CD4-positive, alpha-beta T cell (primary cell): ENCODE measurements around the gene RNF225. TPM values are rescaled to one million over a fixed set of nuclear protein-coding genes. Genes with fewer than 3 reads are reported as not detected.
A peak's percentile ranks its signal among the peaks of the same experiment; 100 is the strongest.

Experiments
- ATAC-seq: fragments of 200-7000 bp; cut with Tn5 transposase; one replicate; pipeline ENCODE4 v1.10.0; 2022; ENCODE audit warnings: mild to moderate bottlenecking; ENCODE audit not compliant: poor library complexity
- CTCF ChIA-PET: fragments of 350-600 bp; sonication (Branson Sonifier 250); formaldehyde crosslinking; loops from one replicate; lab custom pipeline; 2021; ENCODE audit warnings: antibody characterized with exemption, inconsistent platforms; lab: Charles Lee
- POLR2A ChIA-PET: fragments of 350-600 bp; sonication (Branson Sonifier 250); formaldehyde crosslinking; loops from one replicate; lab custom pipeline; 2021; ENCODE audit warnings: antibody characterized with exemption, inconsistent platforms; lab: Charles Lee
- DNase-seq, 14 experiments: peaks; one replicate each; pipeline ENCODE4 v3.0.0-alpha.2; 2013 to 2020; ENCODE audit warnings: mixed read lengths in 2 of 14
- H3K27ac ChIP-seq, 2 donors: one replicate each; pipeline versions ENCODE4 v1.5.1 to v1.7.0; 2013; ENCODE audit warnings: low read length in 2 of 2, low read depth in 1 of 2, mild to moderate bottlenecking in 1 of 2
- H3K27me3 ChIP-seq, 2 experiments: 1 replicate in 1 of 2; 2 replicates in 1 of 2; pipeline versions ENCODE4 v1.6.1 to v1.7.0; 2013; ENCODE audit warnings: low read length in 2 of 2, control low read depth in 1 of 2, mild to moderate bottlenecking in 1 of 2, moderate library complexity in 1 of 2; ENCODE audit not compliant: insufficient read depth in 2 of 2, control insufficient read depth in 1 of 2
- H3K36me3 ChIP-seq: one replicate; pipeline ENCODE4 v1.6.1; 2013; ENCODE audit warnings: low read length, control low read depth; ENCODE audit not compliant: insufficient read depth
- H3K4me1 ChIP-seq: one replicate; pipeline ENCODE4 v1.6.1; 2013; ENCODE audit warnings: low read length, control low read depth; ENCODE audit not compliant: insufficient read depth
- H3K4me3 ChIP-seq: one replicate; pipeline ENCODE4 v1.5.1; 2013; ENCODE audit warnings: mild to moderate bottlenecking, low read length, moderate library complexity
- H3K9me3 ChIP-seq, 2 experiments: 1 replicate in 1 of 2; 2 replicates in 1 of 2; pipeline versions ENCODE4 v1.6.1 to v1.7.0; 2013; ENCODE audit warnings: low read length in 2 of 2, mild to moderate bottlenecking in 2 of 2, control low read depth in 1 of 2, moderate library complexity in 1 of 2; ENCODE audit not compliant: control insufficient read depth in 1 of 2, insufficient read depth in 1 of 2
- H3K27ac Mint-ChIP-seq: one replicate; pipeline ENCODE4 v1.8.0; 2020; ENCODE audit warnings: mixed read lengths
- H3K27me3 Mint-ChIP-seq: one replicate; pipeline ENCODE4 v1.8.0; 2021; ENCODE audit warnings: mixed read lengths
- H3K36me3 Mint-ChIP-seq: one replicate; pipeline ENCODE4 v1.8.0; 2021; ENCODE audit warnings: low read depth, mixed read lengths
- H3K4me1 Mint-ChIP-seq: one replicate; pipeline ENCODE4 v1.8.0; 2021; ENCODE audit warnings: low read depth, mixed read lengths
- H3K4me3 Mint-ChIP-seq: one replicate; pipeline ENCODE4 v1.8.0; 2020; ENCODE audit warnings: mild to moderate bottlenecking, mixed read lengths
- H3K9me3 Mint-ChIP-seq: one replicate; pipeline ENCODE4 v1.8.0; 2020; ENCODE audit warnings: mixed read lengths
- intact Hi-C, 2 experiments: fragments of 100-400 bp; cut with DNase I in 1 of 2; cut with micrococcal nuclease in 1 of 2; formaldehyde crosslinking; loops; one replicate each; pipeline versions ENCODE4 v1.15.1 to v1.9.0; 2023 to 2025; cut with DNase I, micrococcal nuclease
- total RNA-seq, 174 experiments: library from RNA in 2 of 174; stranded (reverse) in 2 of 174; gene quantifications; one replicate each; pipeline ENCODE4 v1.2.3 and lab custom pipeline; 2021 to 2026
- TF ChIP-seq, protein P1 (sequence below): fragments of 200-600 bp; IDR thresholded peaks from one replicate; pipeline ENCODE4 v1.8.0; 2022; ENCODE audit warnings: antibody characterized with exemption, mild to moderate bottlenecking

Gene RNF225
- total RNA-seq, 2 experiments from 2014 or later, result 0.55 TPM; not detected in 1

DNA sequence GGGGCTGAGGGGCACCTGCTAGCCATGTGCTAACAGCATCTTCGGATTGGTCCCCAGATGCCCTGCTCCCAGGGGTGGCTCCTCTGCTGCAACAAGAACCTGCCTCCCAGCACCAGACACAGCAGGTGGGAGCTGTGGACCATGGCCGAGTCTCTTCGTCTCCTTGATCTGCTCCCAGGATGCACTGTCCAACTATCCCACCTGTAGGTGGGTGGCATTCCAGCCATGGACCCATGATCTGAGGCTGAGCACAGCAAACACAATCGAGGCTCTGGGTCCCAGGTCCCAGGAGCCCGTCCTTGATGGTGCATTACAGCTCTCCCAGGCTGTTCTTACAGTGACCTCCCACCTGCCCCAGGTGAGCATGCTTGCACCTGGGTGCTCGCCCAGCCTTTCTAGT lies 16.2 kb upstream of the RNF225 start:
- no peaks in the 10 kb centered on the region for H3K36me3 ChIP-seq
- Mint-ChIP-seq H3K4me3 (peak overlapping the region; percentile 92), H3K27ac (peak overlapping the region; percentile 86), H3K36me3 (peaks cover 10% of the 10 kb centered on the region), H3K4me1 (peaks cover 27% of the 10 kb centered on the region), H3K27me3 (no peaks in the 10 kb centered on the region), H3K9me3 (no peaks in the 10 kb centered on the region)
- no peaks in the 10 kb centered on the region for H3K9me3 ChIP-seq
- H3K4me1 ChIP-seq, result peaks cover 32% of the 10 kb centered on the region
- no peaks in the 10 kb centered on the region for H3K27me3 ChIP-seq
- TF ChIP-seq, protein P1, sequence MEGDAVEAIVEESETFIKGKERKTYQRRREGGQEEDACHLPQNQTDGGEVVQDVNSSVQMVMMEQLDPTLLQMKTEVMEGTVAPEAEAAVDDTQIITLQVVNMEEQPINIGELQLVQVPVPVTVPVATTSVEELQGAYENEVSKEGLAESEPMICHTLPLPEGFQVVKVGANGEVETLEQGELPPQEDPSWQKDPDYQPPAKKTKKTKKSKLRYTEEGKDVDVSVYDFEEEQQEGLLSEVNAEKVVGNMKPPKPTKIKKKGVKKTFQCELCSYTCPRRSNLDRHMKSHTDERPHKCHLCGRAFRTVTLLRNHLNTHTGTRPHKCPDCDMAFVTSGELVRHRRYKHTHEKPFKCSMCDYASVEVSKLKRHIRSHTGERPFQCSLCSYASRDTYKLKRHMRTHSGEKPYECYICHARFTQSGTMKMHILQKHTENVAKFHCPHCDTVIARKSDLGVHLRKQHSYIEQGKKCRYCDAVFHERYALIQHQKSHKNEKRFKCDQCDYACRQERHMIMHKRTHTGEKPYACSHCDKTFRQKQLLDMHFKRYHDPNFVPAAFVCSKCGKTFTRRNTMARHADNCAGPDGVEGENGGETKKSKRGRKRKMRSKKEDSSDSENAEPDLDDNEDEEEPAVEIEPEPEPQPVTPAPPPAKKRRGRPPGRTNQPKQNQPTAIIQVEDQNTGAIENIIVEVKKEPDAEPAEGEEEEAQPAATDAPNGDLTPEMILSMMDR, result no peak
- DNase-seq, result no peak
- peak overlapping the region in 1 of 2 donors; percentile 41 for H3K27ac ChIP-seq
- no peak for ATAC-seq
- no peak overlapping the region for H3K4me3 ChIP-seq
- ChIA-PET CTCF (no interaction called here), POLR2A (interaction anchor here (0.9 to 1.0 kb wide), 2 partner anchors 16 to 31 kb away, joined by 3 to 4 read pairs; partner anchors contain the start of gene ZNF497)
- intact Hi-C loops, result loop anchor here in 1 of 2 experiments (10.0 kb wide), 1 partner anchor 1704 kb away; the partner anchor contains the start of gene ZNF835

DNA sequence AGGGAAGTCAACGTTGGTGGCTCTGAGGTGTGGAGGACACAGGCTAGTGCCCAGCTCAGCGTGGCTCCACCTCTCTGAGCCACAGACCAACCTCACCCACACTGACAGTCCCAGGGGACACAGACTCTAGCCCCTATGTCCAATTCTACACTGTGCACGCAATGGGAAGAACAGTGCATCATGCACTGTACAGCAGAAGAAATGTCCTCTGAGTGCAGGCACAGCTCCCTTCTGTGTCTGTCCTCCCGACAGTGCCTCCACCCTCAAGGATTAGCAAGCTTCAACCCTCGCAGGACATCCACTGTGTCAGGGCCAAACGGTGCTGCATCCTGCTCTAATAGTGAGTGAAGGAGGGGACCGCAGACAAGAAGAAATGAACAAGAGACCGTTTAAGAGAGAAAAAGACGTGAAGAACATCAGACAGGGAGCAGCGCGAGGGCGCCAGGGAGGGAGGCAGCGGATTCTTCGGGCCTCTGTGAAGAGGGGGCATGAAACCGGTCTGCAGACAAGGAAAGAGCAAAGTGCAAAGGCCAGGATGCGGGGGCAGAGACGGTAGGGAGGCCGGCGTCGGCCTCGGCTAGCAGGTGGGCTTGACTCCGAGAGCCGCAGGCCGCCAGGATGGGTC lies 15.3 kb upstream of the RNF225 start:
- POLR2A ChIA-PET, result interaction anchor here (0.9 to 1.0 kb wide), 2 partner anchors 17 to 32 kb away, joined by 3 to 4 read pairs; partner anchors contain the start of gene ZNF497

DNA sequence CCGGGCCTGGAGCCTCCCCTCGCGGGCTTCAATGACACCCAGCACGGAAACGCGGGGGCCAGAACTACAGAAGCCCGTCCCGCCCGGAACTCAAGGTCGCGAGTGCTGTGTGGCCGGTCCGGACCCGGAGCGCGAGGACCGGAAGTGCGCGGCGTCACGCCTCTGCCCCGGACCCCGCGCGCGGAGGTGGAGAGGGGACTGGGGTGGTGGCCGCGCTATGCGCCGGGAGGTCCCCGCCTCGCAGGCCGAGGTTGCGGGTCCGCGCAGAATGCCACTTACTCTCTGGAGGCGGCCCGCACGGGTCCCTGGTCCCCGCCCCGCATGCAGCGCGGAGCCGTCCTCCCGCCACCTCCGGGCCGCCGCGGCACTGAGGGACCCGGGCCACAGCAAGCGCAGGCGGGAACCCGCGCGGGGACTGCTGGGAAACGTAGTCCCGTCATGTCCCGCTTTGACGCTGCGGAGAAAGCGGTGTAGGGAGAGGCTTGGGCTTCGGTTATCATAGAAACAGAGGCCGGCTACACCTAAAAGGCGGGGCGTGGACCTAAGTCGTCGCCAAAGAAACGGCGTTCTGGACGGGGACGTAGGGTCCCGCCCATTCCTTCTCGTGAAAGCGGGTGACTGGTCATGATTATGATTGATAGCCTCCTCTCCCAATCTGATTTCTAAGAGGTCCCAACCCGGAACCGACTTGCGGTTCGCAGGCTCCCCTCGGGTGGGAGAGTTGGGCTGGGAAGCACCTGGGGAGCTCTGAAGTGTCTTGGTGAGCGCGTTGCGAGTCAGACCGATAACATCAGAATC lies 14.6 kb upstream of the RNF225 start, which contains the start of gene ZNF837:
ZNF837 (minus strand) TSS at position 369 of the 798 bp plus-strand sequence. CDS start 11,698 bp downstream, outside the sequence.
- Mint-ChIP-seq H3K4me1 (peaks cover 33% of the 10 kb centered on the region), H3K27ac (peak within 1 kb of the TSS; percentile 86), H3K27me3 (no peaks in the 10 kb centered on the region), H3K36me3 (peaks cover 10% of the 10 kb centered on the region), H3K9me3 (no peaks in the 10 kb centered on the region), H3K4me3 (peak within 1 kb of the TSS; percentile 92)
- CTCF ChIA-PET, result interaction anchor here (1.0 to 1.4 kb wide), 2 partner anchors 133 to 139 kb away, joined by 4 read pairs; partner anchors contain the start of gene ZBTB45
- Histone ChIP-seq H3K36me3 (no peaks in the 10 kb centered on the region), H3K4me1 (peaks cover 43% of the 10 kb centered on the region), H3K27ac (peak within 1 kb of the TSS; percentile 81 to 92), H3K27me3 (no peaks in the 10 kb centered on the region), H3K9me3 (no peaks in the 10 kb centered on the region), H3K4me3 (peak within 1 kb of the TSS; percentile 82)
- ATAC-seq (peak; percentile 83), DNase-seq (peak; percentile 93 to 100 (median 97))
- TF ChIP-seq, protein P1, result no peak
- POLR2A ChIA-PET, result interaction anchor here (0.9 to 2.7 kb wide), 5 partner anchors 18 to 174 kb away, joined by 3 to 21 read pairs (median 3); partner anchors contain the start of genes CHMP2A, ZNF132, ZNF497 and ZNF584
- intact Hi-C loops, result loop anchor here (1.0 to 2.0 kb wide), 8 partner anchors 18 to 96 kb away; partner anchors contain the start of genes ERVK3-1 (in 1 of the 2), ZNF446 (in 1 of the 2), ZNF497 (in 1 of the 2) and ZNF584 (in 1 of the 2)

More for the DNA sequence above, 15.3 kb upstream of the RNF225 start:
- no peaks in the 10 kb centered on the region for H3K36me3 ChIP-seq
- H3K27ac Mint-ChIP-seq, result peak overlapping the region; percentile 86
- intact Hi-C loops, result loop anchor here (1.0 to 2.0 kb wide), 4 partner anchors 17 to 97 kb away; partner anchors contain the start of genes ERVK3-1 (in 1 of the 2) and ZNF446 (in 1 of the 2)
- H3K27ac ChIP-seq, result peak overlapping the region; percentile 81 to 92
- H3K27me3 ChIP-seq, result no peaks in the 10 kb centered on the region
- peaks cover 36% of the 10 kb centered on the region for H3K4me1 ChIP-seq
- peak overlapping the region; percentile 92 for H3K4me3 Mint-ChIP-seq
- H3K9me3 Mint-ChIP-seq, result no peaks in the 10 kb centered on the region
- no peaks in the 10 kb centered on the region for H3K9me3 ChIP-seq
- H3K4me1 Mint-ChIP-seq, result peaks cover 27% of the 10 kb centered on the region
- DNase-seq (no peak), ATAC-seq (no peak)
- H3K36me3 Mint-ChIP-seq, result peaks cover 10% of the 10 kb centered on the region
- H3K27me3 Mint-ChIP-seq, result no peaks in the 10 kb centered on the region
- TF ChIP-seq, protein P1, result no peak
- CTCF ChIA-PET, result no interaction called here
- peak overlapping the region; percentile 82 for H3K4me3 ChIP-seq
